Right lobe of liver (tissue), 4 donors: ENCODE data around the gene ZNF333.

ENCODE experiments used
- CTCF ChIP-seq, 4 donors: fragments of 200-600 bp in 3 of 4; fragments of 450-650 bp in 1 of 4; IDR thresholded peaks; one replicate each; pipeline versions ENCODE4 v1.5.1 to v1.8.0; 2016 to 2022; ENCODE audit warnings: antibody characterized with exemption in 4 of 4, mild to moderate bottlenecking in 2 of 4
- POLR2A ChIP-seq: fragments of 450-650 bp; IDR thresholded peaks from one replicate; pipeline ENCODE4 v1.6.1; 2017; ENCODE audit warnings: antibody characterized with exemption, mild to moderate bottlenecking
- donor health status: DM: no; HTN: no; CAD: no.
- donor health status: DM: no; HTN: no; CAD: no.
- donor health status: DM: no; HTN: yes; CAD: no.

GRCh38 chr19:14654786-14655560 lies 34.9 kb upstream of the ZNF333 start:
- TF ChIP-seq CTCF (IDR thresholded peaks at IDR 0.05) (no peak), POLR2A (no peak)
